ENCODE results near the gene ZFYVE21.
"Not testable (repeated sequence)": the region's sequence is repeated elsewhere in the genome, so short reads cannot be mapped to it uniquely, and the experiment has no call there.

ZFYVE21 gene

DNA sequence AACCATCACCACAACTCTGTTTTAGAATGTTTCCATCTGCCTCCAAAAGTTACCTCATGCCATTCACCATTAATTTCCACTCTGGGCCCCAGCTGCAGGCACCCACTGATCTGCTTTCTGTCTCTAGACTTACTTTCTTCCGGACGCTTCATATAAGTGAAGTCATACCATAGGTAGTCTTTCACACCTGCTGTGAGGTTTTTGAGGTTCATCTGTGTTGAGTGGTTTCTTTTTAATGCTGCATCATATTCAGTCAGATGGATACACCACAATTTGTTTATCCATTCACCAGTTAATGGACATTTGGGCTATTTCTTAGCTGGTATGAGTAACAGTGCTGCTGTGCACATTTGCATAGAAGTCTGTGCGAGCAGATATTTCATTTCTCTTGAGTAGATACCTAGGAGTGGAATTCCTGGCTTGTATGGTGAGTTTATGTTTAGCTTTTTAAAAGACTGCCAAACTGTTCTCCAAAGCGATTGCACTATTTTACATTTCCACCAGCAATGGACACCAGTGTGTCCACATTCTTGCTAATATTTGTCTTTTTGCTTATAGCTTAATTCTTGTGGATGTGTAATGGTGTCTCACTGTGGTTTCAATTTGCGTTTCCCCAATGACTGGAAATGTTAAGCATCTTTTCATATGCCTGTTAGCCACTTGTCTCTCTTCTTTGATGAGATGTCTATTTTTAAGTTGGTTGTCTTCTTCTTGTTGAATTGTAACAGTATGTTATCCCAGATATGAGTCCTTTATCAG lies 48.3 kb downstream of the ZFYVE21 start:
- DNase-seq (ENCODE audit: low read depth in 2 of 2) = no peak

DNA sequence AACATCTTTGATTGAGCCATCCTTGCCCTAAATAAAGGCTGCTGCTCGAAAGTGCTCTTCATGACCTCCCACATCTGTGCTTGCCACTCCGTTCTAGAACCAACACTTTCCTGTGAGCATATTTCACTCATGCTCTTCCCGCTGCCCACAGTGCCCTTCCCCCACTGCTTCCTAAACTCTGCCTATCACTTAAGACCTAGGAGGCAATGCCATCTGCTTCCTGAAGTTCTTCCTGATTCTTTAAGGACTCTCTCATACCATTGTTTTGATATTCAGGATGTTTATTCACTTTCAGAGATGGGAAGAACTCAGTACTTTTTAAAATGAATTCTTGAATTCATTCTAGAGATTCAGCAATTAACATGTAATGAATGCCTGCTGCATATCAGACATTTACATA lies 49.9 kb downstream of the ZFYVE21 start:
- DNase-seq (ENCODE audit: low read depth in 2 of 2) = no peak

DNA sequence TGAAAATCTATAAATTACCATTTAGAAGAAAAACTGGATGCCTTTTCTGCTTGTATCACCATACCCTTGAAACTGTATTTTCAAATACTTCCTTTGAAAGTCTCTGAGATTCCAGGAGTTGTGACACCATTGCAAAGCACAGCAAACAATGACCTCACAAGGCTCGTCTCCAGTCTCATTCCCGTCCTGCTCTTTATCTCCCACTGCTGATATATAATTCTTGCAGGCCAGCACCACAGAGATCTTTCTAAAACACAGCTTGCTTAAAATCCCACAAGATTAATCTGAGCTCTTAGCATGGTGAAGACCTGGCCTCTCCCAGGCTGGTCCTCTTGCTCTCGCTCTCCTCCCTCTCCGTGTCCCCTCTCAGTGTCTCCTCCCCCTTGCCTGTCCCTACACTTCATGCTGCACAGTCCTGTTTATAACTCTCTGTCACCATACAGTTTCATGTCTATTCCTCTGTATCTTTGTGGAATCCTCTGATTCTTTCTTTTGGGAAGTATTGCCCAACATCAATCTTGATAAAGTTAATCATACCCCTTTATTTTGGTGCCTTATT lies 51.8 kb downstream of the ZFYVE21 start:
- no peak for DNase-seq (ENCODE audit: low read depth in 2 of 2)

DNA sequence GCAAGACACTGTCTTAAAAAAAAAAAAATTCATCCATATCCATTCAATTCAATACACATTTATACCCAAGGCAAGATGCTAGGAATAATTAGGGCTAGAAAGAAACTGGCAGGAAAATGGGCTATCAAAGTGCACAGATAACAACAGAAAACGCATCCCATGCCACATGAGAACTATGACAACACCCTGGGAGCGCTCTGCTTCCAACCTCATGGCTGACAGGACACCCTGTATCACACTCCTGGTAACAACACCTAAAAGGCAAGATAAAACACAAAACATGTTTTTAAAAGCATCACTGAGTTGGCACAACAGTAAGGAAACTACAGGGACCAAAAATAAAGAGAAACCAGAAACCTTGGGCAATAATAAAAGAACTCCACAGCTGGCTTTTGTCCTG lies 54.9 kb downstream of the ZFYVE21 start:
- no peak for DNase-seq (ENCODE audit: low read depth in 2 of 2)

DNA sequence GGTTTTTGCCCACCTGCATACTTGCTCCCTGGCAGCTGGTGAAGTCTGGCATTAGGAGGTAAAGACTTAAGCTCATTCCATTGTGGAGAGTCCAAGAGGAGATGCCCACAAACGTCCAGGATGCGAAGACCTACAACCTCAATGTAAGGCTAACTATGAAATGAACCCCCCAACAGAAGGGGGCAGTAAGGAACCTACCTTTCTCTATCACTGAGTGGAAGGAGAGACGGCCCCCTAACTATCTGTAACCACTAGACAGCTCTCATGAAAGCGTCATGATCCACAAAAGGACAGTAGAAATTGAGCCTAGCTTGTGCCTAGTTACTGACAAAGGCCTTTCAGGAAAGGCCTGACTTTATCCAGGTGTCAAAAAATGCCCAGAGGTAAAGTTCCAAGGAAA lies 55.3 kb downstream of the ZFYVE21 start:
- no peak for DNase-seq (ENCODE audit: low read depth in 2 of 2)

DNA sequence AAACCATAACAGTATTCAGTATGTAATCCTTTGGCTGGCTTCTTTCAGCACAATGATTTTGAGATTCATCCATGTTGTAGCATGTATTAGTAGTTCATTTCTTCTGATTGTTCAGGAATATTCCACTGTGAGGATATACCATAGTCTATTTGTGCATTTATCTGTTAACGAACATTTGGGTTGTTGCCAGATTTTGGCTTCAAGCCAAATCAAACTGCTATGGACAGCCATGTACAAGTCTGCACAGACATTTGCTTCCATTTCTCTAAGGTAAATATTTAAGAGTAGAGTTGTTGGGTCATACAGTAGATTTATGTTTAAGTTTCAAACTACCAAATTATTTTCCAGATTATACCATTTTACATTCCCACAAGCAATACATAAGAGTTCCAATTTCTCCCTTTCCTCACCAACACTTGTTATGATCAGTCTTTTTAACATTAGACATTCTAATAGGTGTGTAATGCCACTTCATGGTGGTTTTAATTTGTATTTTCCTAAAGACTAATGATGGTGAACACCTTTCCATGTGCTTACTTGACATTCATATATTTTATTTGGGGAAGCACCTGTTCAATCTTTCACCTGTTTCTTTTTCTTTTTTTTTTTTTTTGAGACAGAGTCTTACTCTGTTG lies 56.6 kb downstream of the ZFYVE21 start:
- DNase-seq (ENCODE audit: low read depth in 2 of 2) = no peak

DNA sequence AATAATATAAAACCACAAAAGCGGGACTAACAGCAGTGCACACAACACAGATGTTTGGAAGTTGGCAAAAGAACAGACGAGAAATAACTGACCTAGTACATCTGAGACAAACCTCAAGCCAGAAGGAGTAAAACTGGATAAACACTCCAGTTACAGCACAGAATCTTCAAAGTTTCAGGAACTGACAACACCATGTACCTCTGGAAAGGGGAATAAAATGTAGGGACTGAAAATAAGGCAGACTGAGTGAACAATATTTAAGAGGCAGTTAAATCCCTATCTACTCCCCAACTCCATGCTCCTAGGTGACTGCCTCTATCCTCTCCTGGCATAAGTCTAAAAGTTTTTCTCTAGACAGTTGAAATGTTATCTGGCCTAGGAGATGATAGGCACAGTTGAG lies 57.9 kb downstream of the ZFYVE21 start:
- DNase-seq (ENCODE audit: low read depth in 2 of 2) = no peak

DNA sequence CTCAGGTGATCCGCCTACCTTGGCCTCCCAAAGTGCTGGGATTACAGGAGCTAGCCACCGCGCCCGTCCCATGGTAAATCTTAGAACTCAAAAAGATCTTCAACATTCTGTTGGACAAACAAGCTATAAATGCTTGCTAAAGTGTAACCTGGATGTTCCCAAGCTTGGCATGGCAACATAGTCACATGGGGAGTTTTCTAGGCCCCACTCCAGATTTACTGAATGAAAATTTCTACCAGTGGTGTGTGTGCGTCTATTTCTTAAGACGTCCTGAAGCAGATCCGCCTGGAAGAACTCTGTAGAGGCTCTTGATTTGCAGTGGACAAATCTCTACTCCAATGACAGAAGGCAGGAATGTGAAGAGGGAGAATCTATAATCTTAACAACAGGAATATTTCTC lies 59.9 kb downstream of the ZFYVE21 start:
- DNase-seq (ENCODE audit: low read depth in 2 of 2) = no peak

DNA sequence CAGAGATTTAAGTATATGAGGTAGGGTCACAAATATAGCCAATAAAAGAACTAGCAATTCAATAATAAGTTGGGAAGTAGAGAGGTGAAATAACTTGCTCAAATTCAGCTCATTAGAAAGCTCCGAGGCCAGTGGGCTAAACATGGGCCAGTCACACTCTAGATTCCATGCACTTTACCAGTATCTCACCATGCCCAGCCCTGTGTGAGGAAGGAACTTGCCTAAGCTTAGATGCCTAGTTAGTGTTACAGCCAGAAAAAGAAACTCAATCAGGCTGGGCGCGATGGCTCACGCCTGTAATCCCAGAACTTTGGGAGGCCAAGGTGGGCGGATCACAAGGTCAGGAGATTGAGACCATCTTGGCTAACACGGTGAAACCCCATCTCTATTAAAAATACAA lies 60.7 kb downstream of the ZFYVE21 start:
- DNase-seq (ENCODE audit: low read depth in 2 of 2) = not testable (repeated sequence)

DNA sequence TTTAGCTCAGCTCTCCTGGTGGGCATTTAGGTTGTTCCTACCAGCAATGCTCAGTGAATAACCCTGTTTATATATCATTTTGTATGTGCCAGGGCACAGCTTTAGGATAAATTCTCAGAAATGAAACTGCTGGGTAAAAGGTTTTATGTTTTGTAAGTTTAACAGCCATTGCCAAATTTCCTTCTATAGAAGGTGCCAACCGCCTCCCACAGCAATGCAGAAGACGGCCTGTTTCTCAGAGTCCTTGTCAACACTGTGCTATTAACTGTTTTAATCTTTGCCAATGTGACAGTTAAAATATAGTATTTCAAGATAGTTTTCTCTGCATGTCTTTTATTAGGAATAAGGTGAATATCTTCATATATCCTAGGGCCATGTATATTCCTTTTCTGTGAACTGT lies 66.8 kb downstream of the ZFYVE21 start:
- no peak for DNase-seq (ENCODE audit: low read depth in 2 of 2)

All from stimulated activated CD8-positive, alpha-beta memory T cell treated with anti-CD3 and anti-CD28 coated beads, Interleukin-15, amount 100 ng/mL, for 4 hours (primary cell).